DMS 273 (cell line): ENCODE results near the gene CDON.
A peak's percentile ranks its signal among the peaks of the same experiment; 100 is the strongest.
"Not testable (repeated sequence)": the region's sequence is repeated elsewhere in the genome, so short reads cannot be mapped to it uniquely, and the experiment has no call there.

Source experiments
- DNase-seq: peaks from one replicate; lab custom pipeline; 2025; ENCODE audit not compliant: unreplicated experiment; lab: John Stamatoyannopoulos, UW

The CDON gene

GRCh38 chr11:126049159-126049558 is 13.5 kb downstream of the CDON start:
- no peak for DNase-seq

- no peak for DNase-seq
Measured at GRCh38 chr11:126048197-126048596, 14.5 kb downstream of the CDON start.

- DNase-seq, result no peak
Measured at GRCh38 chr11:126046570-126047195, 16.0 kb downstream of the CDON start.

GRCh38 chr11:126039485-126040271 is 23.0 kb downstream of the CDON start:
- DNase-seq, result no peak

- no peak for DNase-seq
Measured at GRCh38 chr11:126035718-126036117, 26.9 kb downstream of the CDON start.

- no peak for DNase-seq
Measured at GRCh38 chr11:126034933-126035425, 27.7 kb downstream of the CDON start.

- no peak for DNase-seq
Measured at GRCh38 chr11:126034039-126034932, 28.4 kb downstream of the CDON start.

- DNase-seq, result no peak
Measured at GRCh38 chr11:126032375-126032774, 30.3 kb downstream of the CDON start.

GRCh38 chr11:126029805-126030204 is 32.9 kb downstream of the CDON start:
- peak; percentile 66 for DNase-seq

GRCh38 chr11:126029237-126029636 is 33.4 kb downstream of the CDON start:
- no peak for DNase-seq

- DNase-seq, result not testable (repeated sequence)
Measured at GRCh38 chr11:126028534-126028933, 34.1 kb downstream of the CDON start.

- no peak for DNase-seq
Measured at GRCh38 chr11:126026579-126026978, 36.1 kb downstream of the CDON start.

GRCh38 chr11:126025822-126026221 is 36.8 kb downstream of the CDON start:
- DNase-seq, result no peak

- no peak for DNase-seq
Measured at GRCh38 chr11:126024123-126024522, 38.5 kb downstream of the CDON start.

GRCh38 chr11:126012852-126013251 is 49.8 kb downstream of the CDON start:
- DNase-seq, result no peak

- no peak for DNase-seq
Measured at GRCh38 chr11:126011754-126012153, 50.9 kb downstream of the CDON start.

- DNase-seq, result peak; percentile 52
Measured at GRCh38 chr11:126011265-126011664, 51.4 kb downstream of the CDON start.

- DNase-seq, result no peak
Measured at GRCh38 chr11:126008956-126009355, 53.7 kb downstream of the CDON start.

- peak; percentile 4 for DNase-seq
Measured at GRCh38 chr11:126007238-126007637, 55.4 kb downstream of the CDON start.

GRCh38 chr11:126006068-126006467 is 56.6 kb downstream of the CDON start:
- no peak for DNase-seq

- no peak for DNase-seq
Measured at GRCh38 chr11:126002181-126002580, 60.5 kb downstream of the CDON start.
